KOPT-K1 (cell line): ENCODE results near the gene ENKD1.
"Not testable (repeated sequence)": the region's sequence is repeated elsewhere in the genome, so short reads cannot be mapped to it uniquely, and the experiment has no call there.

Experiments
- H3K27ac ChIP-seq: fragments of 200-600 bp; sonication (generic); 2 replicates; pipeline ENCODE4 v1.5.1; 2016; ENCODE audit warnings: antibody characterized with exemption, mild to moderate bottlenecking, low read depth, low read length; ENCODE audit not compliant: poor library complexity, severe bottlenecking
- H3K36me3 ChIP-seq: fragments of 200-600 bp; sonication (generic); 2 replicates; pipeline ENCODE4 v1.5.1; 2017; ENCODE audit warnings: antibody characterized with exemption, mild to moderate bottlenecking, low read length, moderate library complexity; ENCODE audit not compliant: insufficient read depth
- H3K9me3 ChIP-seq: fragments of 200-600 bp; sonication (generic); 2 replicates; pipeline ENCODE4 v1.5.1; 2017; ENCODE audit warnings: antibody characterized with exemption, low read length, mild to moderate bottlenecking; ENCODE audit not compliant: insufficient read depth, poor library complexity, severe bottlenecking

Gene ENKD1

GRCh38 chr16:67697422-67698185, 31.1 kb upstream of the ENKD1 start:
- Histone ChIP-seq H3K36me3 (peaks cover 27% of the 10 kb centered on the region; the same call in 1 of the 2 replicates), H3K27ac (no peak overlapping the region), H3K9me3 (peaks cover 12% of the 10 kb centered on the region)

- peaks cover 26% of the 10 kb centered on the region; the same call in 1 of the 2 replicates for H3K36me3 ChIP-seq
- H3K27ac ChIP-seq: no peak overlapping the region
- H3K9me3 ChIP-seq: peaks cover 8% of the 10 kb centered on the region
These were observed 28.1 kb upstream of the ENKD1 start for GRCh38 chr16:67694611-67695010.

GRCh38 chr16:67693517-67694285, 27.2 kb upstream of the ENKD1 start:
- H3K9me3 ChIP-seq, H3K27ac ChIP-seq: not testable (repeated sequence)
- H3K36me3 ChIP-seq: peaks cover 17% of the 10 kb centered on the region; the same call in 1 of the 2 replicates

- H3K27ac ChIP-seq: no peak overlapping the region
- no peaks in the 10 kb centered on the region for H3K9me3 ChIP-seq
- H3K36me3 ChIP-seq: peaks cover 50% of the 10 kb centered on the region
These were observed 19.0 kb upstream of the ENKD1 start for GRCh38 chr16:67685388-67686112.

- Histone ChIP-seq H3K9me3 (no peaks in the 10 kb centered on the region), H3K36me3 (peaks cover 58% of the 10 kb centered on the region), H3K27ac (no peak overlapping the region)
These were observed 17.2 kb upstream of the ENKD1 start for GRCh38 chr16:67683767-67684166.

- Histone ChIP-seq H3K36me3 (peaks cover 66% of the 10 kb centered on the region), H3K27ac (no peak overlapping the region), H3K9me3 (no peaks in the 10 kb centered on the region)
These were observed 13.7 kb upstream of the ENKD1 start for GRCh38 chr16:67679935-67680897.

GRCh38 chr16:67678354-67679023, 11.9 kb upstream of the ENKD1 start:
- H3K9me3 ChIP-seq: no peaks in the 10 kb centered on the region
- H3K36me3 ChIP-seq: peaks cover 58% of the 10 kb centered on the region
- no peak overlapping the region for H3K27ac ChIP-seq

GRCh38 chr16:67677712-67678111, 11.2 kb upstream of the ENKD1 start:
- no peak overlapping the region for H3K27ac ChIP-seq
- H3K9me3 ChIP-seq: no peaks in the 10 kb centered on the region
- peaks cover 50% of the 10 kb centered on the region for H3K36me3 ChIP-seq

GRCh38 chr16:67676939-67677338, 10.4 kb upstream of the ENKD1 start:
- peaks cover 45% of the 10 kb centered on the region; the same call in 1 of the 2 replicates for H3K36me3 ChIP-seq
- H3K27ac ChIP-seq: no peak overlapping the region
- H3K9me3 ChIP-seq: no peaks in the 10 kb centered on the region

- Histone ChIP-seq H3K36me3 (peaks cover 41% of the 10 kb centered on the region; the same call in 1 of the 2 replicates), H3K27ac (no peak overlapping the region), H3K9me3 (no peaks in the 10 kb centered on the region)
These were observed 10.0 kb upstream of the ENKD1 start for GRCh38 chr16:67676516-67676915.

GRCh38 chr16:67675999-67676398, 9.4 kb upstream of the ENKD1 start:
- Histone ChIP-seq H3K9me3 (no peaks in the 10 kb centered on the region), H3K36me3 (peaks cover 37% of the 10 kb centered on the region; the same call in 1 of the 2 replicates), H3K27ac (no peak overlapping the region)

- H3K9me3 ChIP-seq: no peaks in the 10 kb centered on the region
- no peak overlapping the region for H3K27ac ChIP-seq
- peaks cover 34% of the 10 kb centered on the region; the same call in 1 of the 2 replicates for H3K36me3 ChIP-seq
These were observed 9.0 kb upstream of the ENKD1 start for GRCh38 chr16:67675579-67675935.

- Histone ChIP-seq H3K27ac (no peak overlapping the region), H3K36me3 (peaks cover 29% of the 10 kb centered on the region; the same call in 1 of the 2 replicates), H3K9me3 (no peaks in the 10 kb centered on the region)
These were observed 8.5 kb upstream of the ENKD1 start for GRCh38 chr16:67674851-67675578.
